HG03159 (cell line): Measurements from ENCODE around the gene GMIP.

Experiments
- ATAC-seq: cut with Tn5 transposase; IDR thresholded peaks from one replicate; pipeline ENCODE4 v1.9.1; 2021; ENCODE audit warnings: mild to moderate bottlenecking, moderate library complexity; ENCODE audit not compliant: unreplicated experiment

GMIP gene

DNA sequence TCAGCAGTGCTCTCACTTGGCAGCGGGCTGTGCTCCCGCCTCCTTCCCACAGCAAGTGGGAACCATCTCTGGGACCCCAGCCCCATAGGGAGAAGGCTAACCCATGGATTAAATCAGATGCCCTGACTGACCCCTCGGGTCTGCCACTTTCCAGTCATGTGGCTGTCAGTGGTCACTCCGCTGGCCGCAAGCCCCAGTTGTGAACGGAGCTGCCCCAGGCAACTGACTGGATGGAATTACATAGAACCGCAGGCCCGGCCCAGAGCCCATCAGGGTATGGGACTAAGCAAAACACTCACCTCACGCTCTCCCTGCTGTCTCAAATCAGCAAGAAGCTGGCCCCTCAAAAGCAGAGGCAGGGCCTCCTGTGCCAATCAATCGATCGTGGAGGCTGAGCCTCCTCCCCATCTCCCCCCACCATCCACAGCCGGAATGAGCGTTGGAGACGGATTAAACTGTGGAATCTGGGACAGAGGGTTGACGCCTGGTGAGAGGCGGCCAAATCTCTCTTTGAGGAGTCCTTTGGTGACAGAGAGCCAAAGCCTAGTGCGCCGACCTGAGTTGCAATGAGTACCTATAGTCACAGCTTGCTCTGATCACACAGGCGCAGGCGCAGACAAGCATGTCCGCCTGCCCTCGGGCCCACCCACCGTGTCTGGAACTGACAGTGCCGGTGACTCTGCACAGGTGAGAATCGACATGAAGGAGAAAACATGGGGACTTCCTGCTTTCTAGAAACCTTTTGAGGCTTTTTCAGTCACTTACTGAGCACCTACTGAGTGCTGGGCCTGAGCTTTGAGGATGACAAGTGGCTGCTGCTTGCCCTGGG, 63.7 kb downstream of the GMIP start:
- ATAC-seq: no peak
